Activated CD4-positive, alpha-beta T cell treated with anti-CD3 and anti-CD28 coated beads for 48 hours (primary cell): Measurements from ENCODE around the gene CALHM2.

ENCODE experiments used
- DNase-seq: peaks from one replicate; pipeline ENCODE4 v3.0.0-alpha.2; 2020

The CALHM2 gene

GRCh38 chr10:103415581-103415980 is 36.6 kb downstream of the CALHM2 start:
- DNase-seq, result no peak

- no peak for DNase-seq
These were observed 38.6 kb downstream of the CALHM2 start for GRCh38 chr10:103413564-103413963.

DNA sequence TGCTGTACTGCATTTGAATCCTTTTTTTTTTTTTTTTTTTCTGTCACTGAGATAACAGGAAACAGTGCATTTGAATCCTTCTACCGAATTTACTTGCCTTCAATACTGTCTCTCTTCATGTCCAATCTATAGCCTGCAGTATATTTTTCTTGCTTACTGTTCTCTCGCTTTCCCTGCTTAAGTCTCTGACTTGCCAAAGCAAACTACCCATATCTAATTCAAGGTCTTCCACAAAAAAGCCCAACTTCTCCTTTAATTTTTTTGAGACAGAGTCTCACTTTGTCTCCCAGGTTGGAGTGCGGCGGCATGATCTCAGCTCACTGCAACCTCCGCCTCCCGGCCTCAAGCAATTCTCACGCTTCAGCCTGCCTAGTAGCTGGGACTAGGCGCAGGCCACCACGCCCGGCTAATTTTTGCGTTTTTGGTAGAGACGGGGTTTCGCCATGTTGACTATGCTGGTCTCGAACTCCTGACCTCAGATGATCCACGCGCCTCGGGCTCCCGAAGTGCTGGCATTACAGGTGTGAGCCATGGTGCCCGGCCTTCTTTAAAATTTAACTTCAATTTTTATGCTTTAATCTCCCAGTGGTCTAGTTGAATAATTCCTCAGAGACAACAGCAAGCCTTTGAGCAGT is 54.9 kb downstream of the CALHM2 start:
- no peak for DNase-seq

GRCh38 chr10:103396789-103397087 is 55.4 kb downstream of the CALHM2 start:
- DNase-seq, result no peak
